ENCODE measurements around the gene USP17L24.
"Not testable (repeated sequence)": the region's sequence is repeated elsewhere in the genome, so short reads cannot be mapped to it uniquely, and the experiment has no call there.

Gene USP17L24

DNA sequence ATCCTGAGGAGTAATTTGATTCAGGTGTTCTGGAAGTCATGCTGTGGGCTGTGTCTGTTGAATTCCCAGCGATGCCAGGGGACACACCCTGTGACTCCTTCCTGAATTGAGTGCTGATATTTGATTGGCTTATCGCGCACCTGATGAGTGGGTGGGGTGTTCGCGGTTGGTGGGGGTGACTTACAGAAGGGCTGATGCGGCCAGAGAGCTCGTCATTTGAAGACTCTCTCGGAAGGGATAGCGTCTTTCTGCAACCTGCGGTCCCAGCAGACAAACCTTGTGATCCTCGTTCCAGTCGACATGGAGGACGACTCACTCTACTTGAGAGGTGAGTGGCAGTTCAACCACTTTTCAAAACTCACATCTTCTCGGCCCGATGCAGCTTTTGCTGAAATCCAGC lies at the start of gene USP17L24:
TSS of gene USP17L24 (plus strand) at position 301 of the 400 bp plus-strand sequence. CDS start at position 301, 0 bp downstream.
- DNase-seq (ENCODE audit: low read depth); H3K4me3 ChIP-seq (ENCODE audit: low read depth, low read length); in situ Hi-C loops (cut with HindIII; ENCODE audit: low sequenced_read_pairs): not testable (repeated sequence)

DNA sequence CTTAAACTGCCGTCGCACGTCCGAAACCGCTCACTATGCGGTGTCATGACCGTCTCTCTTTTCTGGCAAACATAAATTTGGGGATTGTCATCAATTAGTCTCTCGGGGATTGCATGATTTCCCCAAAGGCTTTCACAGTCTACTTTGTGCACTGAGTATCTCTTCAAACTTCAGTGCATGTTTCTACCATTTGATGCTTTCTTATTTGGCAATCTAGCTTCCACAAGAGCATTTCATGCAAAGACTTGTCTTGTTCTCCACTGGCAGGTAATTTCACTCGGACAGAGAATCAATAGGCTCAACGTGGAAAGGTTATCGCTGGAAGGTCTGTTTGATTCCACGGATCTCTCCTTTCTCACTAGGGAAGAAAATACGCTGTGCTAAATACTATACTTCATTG lies 774 bp upstream of the USP17L24 start:
- DNase-seq (ENCODE audit: low read depth); H3K4me3 ChIP-seq (ENCODE audit: low read depth, low read length); in situ Hi-C loops (cut with HindIII; ENCODE audit: low sequenced_read_pairs): not testable (repeated sequence)

- in situ Hi-C loops (cut with HindIII; ENCODE audit: low sequenced_read_pairs), result not testable (repeated sequence)
These were observed 4.6 kb downstream of the USP17L24 start, which contains the start of gene USP17L25 for GRCh38 chr4:9329611-9330010. Gene USP17L25 (plus strand): TSS chr4:9329911. CDS start chr4:9329911, 0 bp downstream.

DNA sequence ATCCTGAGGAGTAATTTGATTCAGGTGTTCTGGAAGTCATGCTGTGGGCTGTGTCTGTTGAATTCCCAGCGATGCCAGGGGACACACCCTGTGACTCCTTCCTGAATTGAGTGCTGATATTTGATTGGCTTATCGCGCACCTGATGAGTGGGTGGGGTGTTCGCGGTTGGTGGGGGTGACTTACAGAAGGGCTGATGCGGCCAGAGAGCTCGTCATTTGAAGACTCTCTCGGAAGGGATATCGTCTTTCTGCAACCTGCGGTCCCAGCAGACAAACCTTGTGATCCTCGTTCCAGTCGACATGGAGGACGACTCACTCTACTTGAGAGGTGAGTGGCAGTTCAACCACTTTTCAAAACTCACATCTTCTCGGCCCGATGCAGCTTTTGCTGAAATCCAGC lies 9.4 kb downstream of the USP17L24 start, which contains the start of gene USP17L26:
TSS of gene USP17L26 (plus strand) at position 301 of the 400 bp plus-strand sequence. CDS start at position 301, 0 bp downstream.
- in situ Hi-C loops (cut with HindIII; ENCODE audit: low sequenced_read_pairs); DNase-seq (ENCODE audit: low read depth): not testable (repeated sequence)

More at GRCh38 chr4:9329611-9330010, 4.6 kb downstream of the USP17L24 start, which contains the start of gene USP17L25:
- not testable (repeated sequence) for DNase-seq (ENCODE audit: low read depth); H3K4me3 ChIP-seq (ENCODE audit: low read depth, low read length)

GRCh38 chr4:9339103-9339502 lies 14.1 kb downstream of the USP17L24 start, which contains the start of gene USP17L5:
Gene USP17L5 (plus strand): TSS chr4:9339403. CDS start chr4:9339403, 0 bp downstream.
- in situ Hi-C loops (cut with HindIII; ENCODE audit: low sequenced_read_pairs); H3K4me3 ChIP-seq (ENCODE audit: low read depth, low read length); DNase-seq (ENCODE audit: low read depth): not testable (repeated sequence)

More for the DNA sequence above, 9.4 kb downstream of the USP17L24 start, which contains the start of gene USP17L26:
- H3K4me3 ChIP-seq (ENCODE audit: low read depth, low read length), result not testable (repeated sequence)

GRCh38 chr4:9343848-9344247 lies 18.9 kb downstream of the USP17L24 start, which contains the start of gene USP17L27:
Gene USP17L27 (plus strand): TSS chr4:9344148. CDS start chr4:9344148, 0 bp downstream.
- DNase-seq (ENCODE audit: low read depth); in situ Hi-C loops (cut with HindIII; ENCODE audit: low sequenced_read_pairs); H3K4me3 ChIP-seq (ENCODE audit: low read depth, low read length): not testable (repeated sequence)

DNA sequence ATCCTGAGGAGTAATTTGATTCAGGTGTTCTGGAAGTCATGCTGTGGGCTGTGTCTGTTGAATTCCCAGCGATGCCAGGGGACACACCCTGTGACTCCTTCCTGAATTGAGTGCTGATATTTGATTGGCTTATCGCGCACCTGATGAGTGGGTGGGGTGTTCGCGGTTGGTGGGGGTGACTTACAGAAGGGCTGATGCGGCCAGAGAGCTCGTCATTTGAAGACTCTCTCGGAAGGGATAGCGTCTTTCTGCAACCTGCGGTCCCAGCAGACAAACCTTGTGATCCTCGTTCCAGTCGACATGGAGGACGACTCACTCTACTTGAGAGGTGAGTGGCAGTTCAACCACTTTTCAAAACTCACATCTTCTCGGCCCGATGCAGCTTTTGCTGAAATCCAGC lies 23.6 kb downstream of the USP17L24 start, which contains the start of gene USP17L28:
TSS of gene USP17L28 (plus strand) at position 301 of the 400 bp plus-strand sequence. CDS start at position 301, 0 bp downstream.
- in situ Hi-C loops (cut with HindIII; ENCODE audit: low sequenced_read_pairs); DNase-seq (ENCODE audit: low read depth); H3K4me3 ChIP-seq (ENCODE audit: low read depth, low read length): not testable (repeated sequence)

DNA sequence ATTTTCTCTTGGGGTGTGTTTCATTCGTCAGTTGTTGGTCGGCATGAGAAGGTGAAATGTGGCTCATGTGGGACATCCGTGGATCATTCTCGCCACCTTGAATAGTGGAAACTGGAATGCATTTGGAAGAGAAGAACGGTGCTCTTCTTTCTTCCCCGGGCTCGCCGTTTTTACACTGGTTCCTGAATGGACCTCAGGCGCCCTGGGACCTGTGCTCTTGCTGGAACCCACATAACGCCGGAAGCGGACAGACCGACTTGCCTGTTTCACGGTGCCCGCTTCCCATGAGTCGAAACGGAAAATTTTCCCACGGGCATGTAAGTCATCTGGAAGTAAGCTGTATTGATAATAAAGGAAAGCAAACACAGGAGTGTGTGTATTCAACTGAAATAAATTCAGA lies 25.9 kb downstream of the USP17L24 start:
- H3K4me3 ChIP-seq (ENCODE audit: low read depth, low read length); DNase-seq (ENCODE audit: low read depth); in situ Hi-C loops (cut with HindIII; ENCODE audit: low sequenced_read_pairs): not testable (repeated sequence)

DNA sequence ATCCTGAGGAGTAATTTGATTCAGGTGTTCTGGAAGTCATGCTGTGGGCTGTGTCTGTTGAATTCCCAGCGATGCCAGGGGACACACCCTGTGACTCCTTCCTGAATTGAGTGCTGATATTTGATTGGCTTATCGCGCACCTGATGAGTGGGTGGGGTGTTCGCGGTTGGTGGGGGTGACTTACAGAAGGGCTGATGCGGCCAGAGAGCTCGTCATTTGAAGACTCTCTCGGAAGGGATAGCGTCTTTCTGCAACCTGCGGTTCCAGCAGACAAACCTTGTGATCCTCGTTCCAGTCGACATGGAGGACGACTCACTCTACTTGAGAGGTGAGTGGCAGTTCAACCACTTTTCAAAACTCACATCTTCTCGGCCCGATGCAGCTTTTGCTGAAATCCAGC lies 28.4 kb downstream of the USP17L24 start, which contains the start of gene USP17L29:
TSS of gene USP17L29 (plus strand) at position 301 of the 400 bp plus-strand sequence. CDS start at position 301, 0 bp downstream.
- in situ Hi-C loops (cut with HindIII; ENCODE audit: low sequenced_read_pairs); H3K4me3 ChIP-seq (ENCODE audit: low read depth, low read length); DNase-seq (ENCODE audit: low read depth): not testable (repeated sequence)

DNA sequence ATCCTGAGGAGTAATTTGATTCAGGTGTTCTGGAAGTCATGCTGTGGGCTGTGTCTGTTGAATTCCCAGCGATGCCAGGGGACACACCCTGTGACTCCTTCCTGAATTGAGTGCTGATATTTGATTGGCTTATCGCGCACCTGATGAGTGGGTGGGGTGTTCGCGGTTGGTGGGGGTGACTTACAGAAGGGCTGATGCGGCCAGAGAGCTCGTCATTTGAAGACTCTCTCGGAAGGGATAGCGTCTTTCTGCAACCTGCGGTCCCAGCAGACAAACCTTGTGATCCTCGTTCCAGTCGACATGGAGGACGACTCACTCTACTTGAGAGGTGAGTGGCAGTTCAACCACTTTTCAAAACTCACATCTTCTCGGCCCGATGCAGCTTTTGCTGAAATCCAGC lies 37.9 kb downstream of the USP17L24 start, which contains the start of gene USP17L30:
TSS of gene USP17L30 (plus strand) at position 301 of the 400 bp plus-strand sequence. CDS start at position 301, 0 bp downstream.
- DNase-seq (ENCODE audit: low read depth); in situ Hi-C loops (cut with HindIII; ENCODE audit: low sequenced_read_pairs); H3K4me3 ChIP-seq (ENCODE audit: low read depth, low read length): not testable (repeated sequence)

Measured in astrocyte of the cerebellum (primary cell).